K562 (cell line): ENCODE results near the gene PHF14.

ENCODE experiments used
- ADNP ChIP-seq: fragments of 200-800 bp; sonication (Bioruptor generic); IDR thresholded peaks from 2 replicates; pipeline ENCODE4 v1.6.1; 2016; ENCODE audit warnings: missing genetic modification characterization, missing compliant biosample characterization
- GTF2F1 ChIP-seq: IDR thresholded peaks from 2 replicates; pipeline ENCODE4 v1.6.1; 2011; ENCODE audit warnings: low read depth, low read length, improper control_type of control experiment
- KHSRP ChIP-seq: fragments of 450-650 bp; IDR thresholded peaks from 2 replicates; pipeline ENCODE4 v1.6.1; 2017
- PCBP1 ChIP-seq: fragments of 200-400 bp; formaldehyde crosslinking; IDR thresholded peaks from 2 replicates; pipeline ENCODE4 v1.6.1; 2018; ENCODE audit warnings: mild to moderate bottlenecking, low read depth, low read length; ENCODE audit not compliant: poor library complexity, severe bottlenecking
- POLR2A ChIP-seq: fragments of 450-650 bp; conservative IDR thresholded peaks from 2 replicates; pipeline ENCODE4 v1.6.1; 2016
- POLR2AphosphoS5 ChIP-seq: IDR thresholded peaks from 2 replicates; pipeline ENCODE4 v1.6.1; 2011; ENCODE audit warnings: mild to moderate bottlenecking, low read depth, low read length, moderate library complexity; ENCODE audit not compliant: control insufficient read depth, insufficient read depth
- RAD21 ChIP-seq, 2 experiments: fragments of 250-450 bp in 1 of 2; fragments of 450-650 bp in 1 of 2; sonication (Bioruptor Pico) in 1 of 2; formaldehyde crosslinking in 1 of 2; IDR thresholded peaks in 1 of 2; conservative IDR thresholded peaks in 1 of 2; 2 replicates each; pipeline versions ENCODE4 v1.4.0 to v1.8.0; 2020 to 2022; ENCODE audit warnings: mild to moderate bottlenecking in 2 of 2, moderate library complexity in 1 of 2
- SAFB2 ChIP-seq: fragments of 200-400 bp; formaldehyde crosslinking; IDR thresholded peaks from 2 replicates; pipeline ENCODE4 v1.6.1; 2018; ENCODE audit warnings: borderline replicate concordance, low read length, low read depth, moderate library complexity; ENCODE audit not compliant: severe bottlenecking
- SMAD4 ChIP-seq: fragments of 250-450 bp; sonication (Bioruptor Pico); conservative IDR thresholded peaks from 2 replicates; pipeline ENCODE4 v1.8.0; 2021; ENCODE audit warnings: inconsistent platforms, mild to moderate bottlenecking, moderate library complexity
- ZC3H11A ChIP-seq: IDR thresholded peaks from 2 replicates; pipeline ENCODE4 v1.6.1; 2012; ENCODE audit warnings: low read depth, low read length, improper control_type of control experiment
- ZFP1 ChIP-seq: fragments of 450-650 bp; formaldehyde crosslinking; IDR thresholded peaks from 2 replicates; pipeline ENCODE4 v1.4.0; 2020; ENCODE audit warnings: mild to moderate bottlenecking, mixed read lengths
- ZNF165 ChIP-seq: fragments of 250-450 bp; sonication (Bioruptor Pico); IDR thresholded peaks from 2 replicates; pipeline ENCODE4 v1.4.0; 2020; ENCODE audit warnings: borderline replicate concordance
- TF ChIP-seq, protein P1 (sequence below), 3 experiments: IDR thresholded peaks in 2 of 3; conservative IDR thresholded peaks in 1 of 3; 2 replicates each; pipeline ENCODE4 v1.5.1; 2011 to 2012; ENCODE audit warnings: low read length in 3 of 3, mild to moderate bottlenecking in 3 of 3, control low read depth in 2 of 3, improper control_type of control experiment in 1 of 3, inconsistent platforms in 1 of 3, low read depth in 1 of 3, mixed read lengths in 1 of 3, moderate library complexity in 1 of 3; ENCODE audit not compliant: insufficient read depth in 2 of 3
- TF ChIP-seq, protein P2 (sequence below): sonication (generic); formaldehyde crosslinking; IDR thresholded peaks from 2 replicates; pipeline ENCODE4 v1.8.0; 2022; ENCODE audit warnings: mild to moderate bottlenecking, missing genetic modification reagents, borderline replicate concordance

DNA sequence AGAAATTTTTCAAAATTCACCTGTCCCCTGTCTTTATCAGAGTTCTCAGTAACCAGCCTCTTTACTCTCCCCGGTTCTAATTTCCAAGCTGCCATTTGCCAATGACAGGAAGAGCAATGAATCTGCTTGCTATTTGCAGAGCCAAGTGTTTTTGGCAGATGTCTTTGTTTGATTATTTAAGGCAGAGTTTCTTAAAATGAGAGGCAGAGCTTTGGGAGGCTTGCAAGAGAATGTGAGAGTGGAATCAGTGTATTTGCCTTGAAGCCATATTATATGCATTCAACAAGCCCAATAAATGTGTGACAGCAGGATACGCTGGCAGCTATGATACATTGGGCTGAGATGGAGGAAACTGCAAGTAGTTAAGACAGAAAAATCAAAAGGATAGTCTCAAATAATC lies 196.5 kb downstream of the PHF14 start:
- TF ChIP-seq, protein P1, sequence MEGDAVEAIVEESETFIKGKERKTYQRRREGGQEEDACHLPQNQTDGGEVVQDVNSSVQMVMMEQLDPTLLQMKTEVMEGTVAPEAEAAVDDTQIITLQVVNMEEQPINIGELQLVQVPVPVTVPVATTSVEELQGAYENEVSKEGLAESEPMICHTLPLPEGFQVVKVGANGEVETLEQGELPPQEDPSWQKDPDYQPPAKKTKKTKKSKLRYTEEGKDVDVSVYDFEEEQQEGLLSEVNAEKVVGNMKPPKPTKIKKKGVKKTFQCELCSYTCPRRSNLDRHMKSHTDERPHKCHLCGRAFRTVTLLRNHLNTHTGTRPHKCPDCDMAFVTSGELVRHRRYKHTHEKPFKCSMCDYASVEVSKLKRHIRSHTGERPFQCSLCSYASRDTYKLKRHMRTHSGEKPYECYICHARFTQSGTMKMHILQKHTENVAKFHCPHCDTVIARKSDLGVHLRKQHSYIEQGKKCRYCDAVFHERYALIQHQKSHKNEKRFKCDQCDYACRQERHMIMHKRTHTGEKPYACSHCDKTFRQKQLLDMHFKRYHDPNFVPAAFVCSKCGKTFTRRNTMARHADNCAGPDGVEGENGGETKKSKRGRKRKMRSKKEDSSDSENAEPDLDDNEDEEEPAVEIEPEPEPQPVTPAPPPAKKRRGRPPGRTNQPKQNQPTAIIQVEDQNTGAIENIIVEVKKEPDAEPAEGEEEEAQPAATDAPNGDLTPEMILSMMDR (IDR thresholded peaks at IDR 0.05 in 2 of 3, conservative IDR thresholded peaks at IDR 0.05 in 1 of 3; ENCODE audit: insufficient read depth in 2 of 3, low read depth in 1 of 3, low read length in 3 of 3), result no peak
- TF ChIP-seq GTF2F1, result no peak
- TF ChIP-seq, protein P2, sequence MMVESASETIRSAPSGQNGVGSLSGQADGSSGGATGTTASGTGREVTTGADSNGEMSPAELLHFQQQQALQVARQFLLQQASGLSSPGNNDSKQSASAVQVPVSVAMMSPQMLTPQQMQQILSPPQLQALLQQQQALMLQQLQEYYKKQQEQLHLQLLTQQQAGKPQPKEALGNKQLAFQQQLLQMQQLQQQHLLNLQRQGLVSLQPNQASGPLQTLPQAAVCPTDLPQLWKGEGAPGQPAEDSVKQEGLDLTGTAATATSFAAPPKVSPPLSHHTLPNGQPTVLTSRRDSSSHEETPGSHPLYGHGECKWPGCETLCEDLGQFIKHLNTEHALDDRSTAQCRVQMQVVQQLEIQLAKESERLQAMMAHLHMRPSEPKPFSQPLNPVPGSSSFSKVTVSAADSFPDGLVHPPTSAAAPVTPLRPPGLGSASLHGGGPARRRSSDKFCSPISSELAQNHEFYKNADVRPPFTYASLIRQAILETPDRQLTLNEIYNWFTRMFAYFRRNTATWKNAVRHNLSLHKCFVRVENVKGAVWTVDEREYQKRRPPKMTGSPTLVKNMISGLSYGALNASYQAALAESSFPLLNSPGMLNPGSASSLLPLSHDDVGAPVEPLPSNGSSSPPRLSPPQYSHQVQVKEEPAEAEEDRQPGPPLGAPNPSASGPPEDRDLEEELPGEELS (CRISPR knock-in tag), result no peak
- no peak for TF ChIP-seq SAFB2
- TF ChIP-seq RAD21 (CRISPR knock-in tag; conservative IDR thresholded peaks at IDR 0.05 in 1 of 2, IDR thresholded peaks at IDR 0.05 in 1 of 2), result no peak
- no peak for TF ChIP-seq ZNF165 (CRISPR knock-in tag)
- TF ChIP-seq KHSRP, result no peak
- TF ChIP-seq POLR2AphosphoS5, result no peak
- TF ChIP-seq ZFP1 (CRISPR knock-in tag), result no peak
- no peak for TF ChIP-seq ZC3H11A
- TF ChIP-seq POLR2A, result no peak
- no peak for TF ChIP-seq SMAD4 (CRISPR knock-in tag)
- TF ChIP-seq ADNP (tag), result no peak
- TF ChIP-seq PCBP1, result no peak
